Measurements from ENCODE around the gene CMPK2. TPM values are rescaled to one million over a fixed set of nuclear protein-coding genes. Genes with fewer than 3 reads are reported as not detected.

Gene CMPK2
- polyA plus RNA-seq, 1 experiment = not detected

- Histone ChIP-seq H3K9me3 (ENCODE audit: control insufficient read depth, insufficient read depth, low read length) (no peaks in the 10 kb centered on the region), H3K27ac (ENCODE audit: low read depth, low read length) (no peak overlapping the region), H3K4me3 (ENCODE audit: low read depth, low read length) (no peak overlapping the region), H3K27me3 (ENCODE audit: control insufficient read depth, insufficient read depth, low read length) (peaks cover 3% of the 10 kb centered on the region)
- CTCF ChIA-PET = no interaction called here
- no peak for TF ChIP-seq CTCF (IDR thresholded peaks at IDR 0.05; ENCODE audit: low read depth, low read length)
- DNase-seq (ENCODE audit: low read depth, low spot score) = no peak
- POLR2A ChIA-PET = no interaction called here
Observed at GRCh38 chr2:6885551-6885950, 19.8 kb upstream of the CMPK2 start.

GRCh38 chr2:6883448-6884122, 17.9 kb upstream of the CMPK2 start:
- Histone ChIP-seq H3K27ac (ENCODE audit: low read depth, low read length) (no peak overlapping the region), H3K4me3 (ENCODE audit: low read depth, low read length) (no peak overlapping the region), H3K27me3 (ENCODE audit: control insufficient read depth, insufficient read depth, low read length) (peaks cover 3% of the 10 kb centered on the region), H3K9me3 (ENCODE audit: control insufficient read depth, insufficient read depth, low read length) (no peaks in the 10 kb centered on the region)
- CTCF ChIA-PET = no interaction called here
- no peak for DNase-seq (ENCODE audit: low read depth, low spot score)
- POLR2A ChIA-PET = no interaction called here
- TF ChIP-seq CTCF (IDR thresholded peaks at IDR 0.05; ENCODE audit: low read depth, low read length) = no peak

- Histone ChIP-seq H3K27ac (ENCODE audit: low read depth, low read length) (no peak overlapping the region), H3K9me3 (ENCODE audit: control insufficient read depth, insufficient read depth, low read length) (no peaks in the 10 kb centered on the region), H3K4me3 (ENCODE audit: low read depth, low read length) (no peak overlapping the region), H3K27me3 (ENCODE audit: control insufficient read depth, insufficient read depth, low read length) (peaks cover 3% of the 10 kb centered on the region)
- CTCF ChIA-PET = no interaction called here
- DNase-seq (ENCODE audit: low read depth, low spot score) = no peak
- POLR2A ChIA-PET = no interaction called here
- no peak for TF ChIP-seq CTCF (IDR thresholded peaks at IDR 0.05; ENCODE audit: low read depth, low read length)
Observed at GRCh38 chr2:6881516-6881915, 15.8 kb upstream of the CMPK2 start.

GRCh38 chr2:6881046-6881445, 15.3 kb upstream of the CMPK2 start:
- ChIA-PET CTCF (no interaction called here), POLR2A (no interaction called here)
- Histone ChIP-seq H3K4me3 (ENCODE audit: low read depth, low read length) (no peak overlapping the region), H3K27ac (ENCODE audit: low read depth, low read length) (no peak overlapping the region), H3K27me3 (ENCODE audit: control insufficient read depth, insufficient read depth, low read length) (peaks cover 3% of the 10 kb centered on the region), H3K9me3 (ENCODE audit: control insufficient read depth, insufficient read depth, low read length) (no peaks in the 10 kb centered on the region)
- DNase-seq (ENCODE audit: low read depth, low spot score) = no peak
- no peak for TF ChIP-seq CTCF (IDR thresholded peaks at IDR 0.05; ENCODE audit: low read depth, low read length)

- DNase-seq (ENCODE audit: low read depth, low spot score) = no peak
- no peak overlapping the region for H3K27ac ChIP-seq (ENCODE audit: low read depth, low read length)
Observed at GRCh38 chr2:6880200-6880733, 14.6 kb upstream of the CMPK2 start.

More at GRCh38 chr2:6880200-6880733, 14.6 kb upstream of the CMPK2 start:
- ChIA-PET CTCF (no interaction called here), POLR2A (no interaction called here)
- H3K27me3 ChIP-seq (ENCODE audit: control insufficient read depth, insufficient read depth, low read length) = peaks cover 3% of the 10 kb centered on the region
- no peaks in the 10 kb centered on the region for H3K9me3 ChIP-seq (ENCODE audit: control insufficient read depth, insufficient read depth, low read length)
- no peak overlapping the region for H3K4me3 ChIP-seq (ENCODE audit: low read depth, low read length)
- TF ChIP-seq CTCF (IDR thresholded peaks at IDR 0.05; ENCODE audit: low read depth, low read length) = no peak

Measured in AG04450 (cell line).